Measurements from ENCODE around the gene SOD2.
A peak's percentile ranks its signal among the peaks of the same experiment; 100 is the strongest.

DNA sequence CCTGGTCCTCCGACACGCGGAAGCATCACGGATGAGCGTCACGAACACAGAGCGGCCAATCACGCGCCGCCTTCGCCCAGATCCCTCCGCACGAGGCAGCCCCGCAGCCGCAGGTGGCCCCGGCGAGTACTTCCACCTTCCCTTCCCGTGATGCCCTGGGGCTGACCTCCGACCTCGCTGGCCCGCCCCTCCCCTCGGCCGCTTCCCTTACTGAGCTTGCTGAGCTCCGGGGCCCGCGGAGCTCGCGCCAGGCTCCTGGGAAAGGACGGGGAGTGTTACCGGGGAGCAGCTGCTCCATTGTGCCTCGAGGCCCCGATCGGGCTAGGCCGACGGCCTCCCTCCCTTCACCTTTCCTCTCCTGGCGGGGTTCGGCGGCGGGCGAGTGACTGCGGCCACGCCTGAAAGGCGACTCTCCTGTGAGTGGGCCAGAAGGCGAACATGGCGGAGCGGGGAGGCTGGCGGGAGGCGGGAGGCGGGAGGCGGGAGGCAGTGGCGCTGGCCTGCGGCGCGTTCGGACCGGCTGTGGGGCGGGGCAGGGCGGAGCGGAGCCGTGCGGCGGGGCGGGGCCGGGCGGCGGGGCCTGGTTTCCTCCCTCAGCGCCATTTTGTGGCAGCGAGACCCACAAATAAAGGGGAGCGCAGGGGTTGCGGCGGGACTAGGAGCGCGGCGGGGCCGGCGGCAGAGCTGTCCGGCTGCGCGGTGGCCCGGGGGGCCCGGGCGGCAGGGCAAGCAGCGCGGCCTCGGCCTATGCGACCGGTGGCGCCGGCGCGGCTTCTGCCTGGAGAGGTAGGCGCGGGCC is 34.1 kb upstream of the SOD2 start, which contains the start of gene WTAP:
- peak; percentile 22 to 79 for TF ChIP-seq POLR2A (IDR thresholded peaks at IDR 0.05)
- TF ChIP-seq CTCF (IDR thresholded peaks at IDR 0.05) = no peak
